Measurements from ENCODE around the gene HGS. TPM values are rescaled to one million over a fixed set of nuclear protein-coding genes. Genes with fewer than 3 reads are reported as not detected.
"Not testable (repeated sequence)": the region's sequence is repeated elsewhere in the genome, so short reads cannot be mapped to it uniquely, and the experiment has no call there.

The HGS gene
- total and polyA plus RNA-seq, 5 experiments from 2014 or later, result 15.4 to 154 (median 31.1) TPM

GRCh38 chr17:81734405-81735263, 50.8 kb downstream of the HGS start:
- peaks cover 0 to 9% (median 5%) of the 10 kb centered on the region in 4 donors for H3K4me1 Mint-ChIP-seq
- no peak for DNase-seq
- H3K27me3 Mint-ChIP-seq, result peaks cover 9 to 43% (median 36%) of the 10 kb centered on the region in 5 donors
- no peak overlapping the region for H3K4me3 Mint-ChIP-seq
- H3K27ac Mint-ChIP-seq, result no peak overlapping the region
- H3K9me3 Mint-ChIP-seq, result no peaks in the 10 kb centered on the region
- POLR2A ChIA-PET, result no interaction called here
- ATAC-seq, result no peak
- H3K36me3 Mint-ChIP-seq, result no peaks in the 10 kb centered on the region

- H3K27me3 Mint-ChIP-seq, result peaks cover 9 to 42% (median 36%) of the 10 kb centered on the region in 5 donors
- H3K4me1 Mint-ChIP-seq, result peaks cover 0 to 9% (median 5%) of the 10 kb centered on the region in 4 donors
- POLR2A ChIA-PET, result no interaction called here
- H3K36me3 Mint-ChIP-seq, result no peaks in the 10 kb centered on the region
- H3K27ac Mint-ChIP-seq, result peak overlapping the region in 1 of 10 donors; percentile 43
- peak overlapping the region in 9 of 10 donors; percentile 6 to 69 (median 43) for H3K4me3 Mint-ChIP-seq
- peak; percentile 35 to 36 for ATAC-seq
- DNase-seq, result no peak
- H3K9me3 Mint-ChIP-seq, result no peaks in the 10 kb centered on the region
These were observed 51.7 kb downstream of the HGS start for GRCh38 chr17:81735264-81736102.

GRCh38 chr17:81737947-81738800, 54.4 kb downstream of the HGS start:
- no peak for DNase-seq
- no peak for ATAC-seq
- Mint-ChIP-seq H3K9me3 (no peaks in the 10 kb centered on the region), H3K27me3 (peaks cover 8 to 34% (median 29%) of the 10 kb centered on the region in 5 donors), H3K36me3 (no peaks in the 10 kb centered on the region), H3K4me1 (peaks cover 0 to 13% (median 6%) of the 10 kb centered on the region in 4 donors), H3K27ac (no peak overlapping the region), H3K4me3 (no peak overlapping the region)
- POLR2A ChIA-PET, result interaction anchor here (0.8 kb wide), 1 partner anchor 55 kb away, joined by 4 read pairs; the partner anchor contains the start of genes ARL16 and HGS

- DNase-seq (no peak), ATAC-seq (no peak)
- peaks cover 4 to 27% (median 22%) of the 10 kb centered on the region in 5 donors for H3K27me3 Mint-ChIP-seq
- H3K9me3 Mint-ChIP-seq, result no peaks in the 10 kb centered on the region
- POLR2A ChIA-PET, result interaction anchor here (0.6 kb wide), 1 partner anchor 80 kb away, joined by 4 read pairs; no protein-coding TSS in a partner anchor
- peaks cover 0 to 9% (median 5%) of the 10 kb centered on the region in 4 donors for H3K4me1 Mint-ChIP-seq
- no peak overlapping the region for H3K27ac Mint-ChIP-seq
- no peaks in the 10 kb centered on the region for H3K36me3 Mint-ChIP-seq
- no peak overlapping the region for H3K4me3 Mint-ChIP-seq
These were observed 55.1 kb downstream of the HGS start for GRCh38 chr17:81738801-81739393.

- H3K4me1 Mint-ChIP-seq, H3K27ac Mint-ChIP-seq, H3K36me3 Mint-ChIP-seq, H3K4me3 Mint-ChIP-seq, ATAC-seq, H3K9me3 Mint-ChIP-seq, DNase-seq: not testable (repeated sequence)
- POLR2A ChIA-PET, result interaction anchor here (0.6 kb wide), 1 partner anchor 81 kb away, joined by 4 read pairs; no protein-coding TSS in a partner anchor
- H3K27me3 Mint-ChIP-seq, result peaks cover 4 to 24% (median 22%) of the 10 kb centered on the region in 5 donors
These were observed 55.8 kb downstream of the HGS start for GRCh38 chr17:81739593-81739992.

- Mint-ChIP-seq H3K4me3 (peak overlapping the region in 1 of 10 donors; percentile 30), H3K36me3 (no peaks in the 10 kb centered on the region), H3K9me3 (no peaks in the 10 kb centered on the region), H3K27me3 (peaks cover 4 to 24% (median 20%) of the 10 kb centered on the region in 5 donors), H3K27ac (peak overlapping the region in 1 of 10 donors; percentile 29), H3K4me1 (peaks cover 0 to 9% (median 5%) of the 10 kb centered on the region in 4 donors)
- DNase-seq (no peak), ATAC-seq (peak in 1 of 2 donors; percentile 27)
- POLR2A ChIA-PET, result no interaction called here
These were observed 56.7 kb downstream of the HGS start for GRCh38 chr17:81740395-81740961.

GRCh38 chr17:81741049-81741593, 57.3 kb downstream of the HGS start:
- H3K36me3 Mint-ChIP-seq, result no peaks in the 10 kb centered on the region
- ATAC-seq, result no peak
- no peak for DNase-seq
- POLR2A ChIA-PET, result no interaction called here
- peaks cover 2 to 24% (median 17%) of the 10 kb centered on the region in 5 donors for H3K27me3 Mint-ChIP-seq
- no peak overlapping the region for H3K4me3 Mint-ChIP-seq
- H3K9me3 Mint-ChIP-seq, result no peaks in the 10 kb centered on the region
- peaks cover 0 to 4% (median 1%) of the 10 kb centered on the region in 4 donors for H3K4me1 Mint-ChIP-seq
- no peak overlapping the region for H3K27ac Mint-ChIP-seq

GRCh38 chr17:81741594-81742452, 58.0 kb downstream of the HGS start:
- POLR2A ChIA-PET, result no interaction called here
- ATAC-seq (no peak), DNase-seq (no peak)
- no peak overlapping the region for H3K27ac Mint-ChIP-seq
- H3K27me3 Mint-ChIP-seq, result peaks cover 2 to 24% (median 17%) of the 10 kb centered on the region in 5 donors
- no peaks in the 10 kb centered on the region for H3K36me3 Mint-ChIP-seq
- H3K9me3 Mint-ChIP-seq, result no peaks in the 10 kb centered on the region
- H3K4me1 Mint-ChIP-seq, result peaks cover 0 to 4% (median 1%) of the 10 kb centered on the region in 4 donors
- H3K4me3 Mint-ChIP-seq, result no peak overlapping the region

All from naive thymus-derived CD8-positive, alpha-beta T cell (primary cell).